ENCODE measurements around the gene ABAT.

- TF ChIP-seq CTCF (IDR thresholded peaks at IDR 0.05) = no peak
- TF ChIP-seq EZH2 (IDR thresholded peaks at IDR 0.05; ENCODE audit: borderline replicate concordance, insufficient read depth, low read depth, low read length, poor library complexity, severe bottlenecking) = no peak
These were observed 55.4 kb downstream of the ABAT start for GRCh38 chr16:8729779-8730334.

All from B cell (primary cell).